Stimulated activated CD4-positive, alpha-beta T cell treated with anti-CD3 and anti-CD28 coated beads, TNF-alpha, amount 100 ng/mL, for 1 hour (primary cell): Measurements from ENCODE around the gene UCHL1.
"Not testable (repeated sequence)": the region's sequence is repeated elsewhere in the genome, so short reads cannot be mapped to it uniquely, and the experiment has no call there.

ENCODE experiments used
- DNase-seq, 3 donors: peaks; one replicate each; pipeline ENCODE4 v3.0.0-alpha.2; 2020; ENCODE audit warnings: low read depth in 3 of 3, low spot score in 1 of 3

Gene UCHL1

GRCh38 chr4:41288254-41288653, 31.5 kb downstream of the UCHL1 start:
- DNase-seq = no peak

GRCh38 chr4:41290479-41290878, 33.8 kb downstream of the UCHL1 start:
- DNase-seq = no peak

- no peak for DNase-seq
These were observed 37.8 kb downstream of the UCHL1 start for GRCh38 chr4:41294445-41295062.

DNA sequence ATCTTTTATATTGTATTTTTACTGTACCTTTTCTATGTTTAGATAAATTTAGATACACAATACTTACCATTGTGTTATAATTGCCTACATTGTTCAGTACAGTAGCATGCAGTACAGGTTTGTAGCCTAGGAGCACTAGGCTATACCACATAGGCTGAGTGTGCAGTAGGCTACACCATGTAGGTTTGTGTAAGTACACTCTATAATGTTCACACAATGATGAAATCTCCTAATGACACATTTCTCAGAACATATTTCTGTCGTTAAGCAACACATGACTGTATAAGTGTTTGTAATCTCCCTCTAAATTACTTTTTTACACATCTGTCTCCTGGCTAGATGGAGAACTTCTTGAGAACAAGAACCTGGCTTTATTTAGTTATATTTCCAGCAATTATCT, 40.3 kb downstream of the UCHL1 start:
- no peak for DNase-seq

GRCh38 chr4:41297832-41298231, 41.1 kb downstream of the UCHL1 start:
- no peak for DNase-seq

- no peak for DNase-seq
These were observed 42.8 kb downstream of the UCHL1 start for GRCh38 chr4:41299486-41299885.

- no peak for DNase-seq
These were observed 44.4 kb downstream of the UCHL1 start for GRCh38 chr4:41301137-41301536.

DNA sequence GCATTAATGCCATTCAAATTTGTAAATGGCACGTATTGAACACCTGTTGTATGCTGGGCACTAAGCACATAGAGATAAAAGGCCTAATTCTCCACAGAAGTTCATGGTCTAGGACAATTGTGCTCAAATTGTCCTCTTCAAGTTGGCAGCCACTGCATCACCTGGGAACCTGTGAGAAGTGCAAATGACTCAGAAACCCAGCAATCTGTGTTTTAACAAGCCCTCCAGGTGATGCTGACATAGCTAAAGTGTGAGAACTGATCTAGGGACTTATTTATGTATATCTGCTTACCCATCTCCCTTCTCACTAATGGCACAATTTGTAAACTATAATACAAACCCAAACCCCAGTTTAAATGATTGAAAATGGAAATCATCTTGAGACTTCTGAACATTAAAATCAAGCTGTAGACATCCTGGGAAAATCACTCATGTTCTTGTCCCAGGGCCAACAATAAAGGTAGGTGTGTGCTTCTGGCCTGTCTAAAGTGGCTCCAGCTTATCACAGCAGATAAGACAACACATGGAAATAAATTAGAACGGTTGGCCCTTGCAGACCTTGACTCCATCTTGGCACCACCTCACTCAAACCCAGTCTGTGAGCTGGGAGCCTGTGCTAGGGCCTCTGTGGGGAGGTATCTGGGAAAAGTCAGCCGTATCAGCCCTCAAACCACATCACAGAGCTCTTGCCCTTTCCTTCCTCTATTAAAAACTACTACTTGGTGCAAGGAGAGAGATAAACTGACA, 46.8 kb downstream of the UCHL1 start:
- DNase-seq = no peak

- DNase-seq = no peak
These were observed 47.5 kb downstream of the UCHL1 start for GRCh38 chr4:41304221-41304620.

- DNase-seq = no peak
These were observed 48.7 kb downstream of the UCHL1 start for GRCh38 chr4:41305476-41305875.

DNA sequence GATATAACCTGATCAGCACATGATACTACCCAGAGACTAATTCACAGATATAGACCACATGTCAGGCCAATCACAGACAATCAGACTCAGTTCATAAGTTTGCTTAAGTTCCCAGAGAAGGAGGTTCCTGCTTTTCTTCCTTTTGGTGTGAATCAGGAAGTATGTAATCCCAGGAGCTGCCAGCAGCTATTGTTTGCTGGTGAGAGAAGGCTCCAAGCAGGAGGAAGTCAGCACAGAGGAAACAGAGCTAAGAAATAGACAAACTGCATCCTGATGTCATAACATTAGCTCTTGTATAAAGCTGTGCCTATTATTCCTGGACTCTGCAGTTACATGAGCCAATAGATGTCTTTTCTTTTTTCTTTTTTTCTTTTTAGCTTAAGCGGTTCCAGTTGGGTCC, 50.9 kb downstream of the UCHL1 start:
- no peak for DNase-seq

DNA sequence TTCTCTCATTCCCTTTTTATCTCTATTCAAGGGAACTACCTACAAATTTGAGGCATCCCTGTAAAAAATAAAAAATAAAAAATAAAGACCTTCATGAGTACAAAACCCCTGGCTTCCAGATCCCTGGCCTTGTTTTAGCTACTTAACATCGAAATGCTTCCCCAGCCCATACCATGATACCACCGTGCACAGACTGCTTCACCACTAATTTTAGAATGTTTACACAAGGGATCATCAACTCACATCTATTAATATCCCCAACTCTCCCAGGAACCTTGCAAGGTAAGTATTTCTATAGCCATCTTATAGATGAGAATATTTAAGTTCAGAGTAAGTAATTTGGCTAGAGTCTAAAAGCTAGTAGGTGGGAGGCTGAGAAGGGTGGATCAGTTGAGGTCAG, 51.7 kb downstream of the UCHL1 start:
- no peak for DNase-seq

GRCh38 chr4:41315426-41315825, 58.7 kb downstream of the UCHL1 start:
- DNase-seq = not testable (repeated sequence)

DNA sequence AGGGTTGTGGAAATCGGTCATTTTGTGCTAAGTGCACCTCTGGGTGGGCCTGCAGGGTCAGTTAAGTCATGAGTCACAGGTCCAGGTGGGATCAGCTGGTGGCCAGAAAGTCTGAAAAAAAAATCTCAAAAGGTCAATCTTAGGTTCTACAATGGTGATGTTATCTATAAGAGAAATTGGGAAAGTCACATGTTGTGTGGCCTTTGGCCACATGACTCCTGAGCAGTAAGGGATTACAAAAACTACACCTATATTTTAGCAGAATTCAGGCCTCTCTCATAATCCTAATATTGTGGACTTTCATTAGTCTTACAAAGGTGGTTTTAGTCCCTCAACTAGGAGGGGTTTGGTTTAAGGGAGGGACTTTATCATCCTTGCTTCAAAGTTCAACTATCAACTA, 59.1 kb downstream of the UCHL1 start:
- no peak for DNase-seq
